ENCODE measurements around the gene PCBP3. TPM values are rescaled to one million over a fixed set of nuclear protein-coding genes. Genes with fewer than 3 reads are reported as not detected.
A peak's percentile ranks its signal among the peaks of the same experiment; 100 is the strongest.

PCBP3 gene
- total and polyA plus RNA-seq, 2 of the 13 experiments (the other 11 are each of a cell fraction or from before 2014, with no cell fraction given) = not detected

DNA sequence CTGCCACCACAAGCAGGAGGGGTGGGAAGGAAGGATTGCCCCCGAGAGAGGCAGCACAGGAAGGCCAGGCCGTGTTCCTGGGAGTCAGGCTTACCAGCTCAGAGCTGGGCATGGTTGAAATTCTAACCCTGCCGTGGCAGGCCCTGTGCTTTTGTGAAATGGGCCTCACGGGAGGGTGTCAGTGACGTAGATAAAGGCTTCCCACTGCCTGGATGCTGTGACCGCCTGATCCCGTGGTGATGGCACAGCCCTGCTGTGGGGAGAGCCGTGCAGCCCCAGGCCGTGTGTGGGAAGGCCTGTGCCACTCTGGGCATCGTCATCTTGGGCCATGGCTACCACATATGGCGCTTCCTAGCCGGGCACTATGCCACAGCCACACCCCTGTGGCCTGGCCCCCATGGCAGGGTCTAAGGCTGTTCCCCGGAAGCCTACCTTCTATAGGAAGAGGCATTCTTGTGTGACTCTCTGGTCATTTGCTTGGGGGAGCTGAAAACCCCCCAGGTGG lies 161.3 kb downstream of the PCBP3 start:
- Histone ChIP-seq H3K27ac (ENCODE audit: extremely low read length, insufficient read depth, low read length) (no peak overlapping the region), H3K27me3 (ENCODE audit: control insufficient read depth in 1 of 2, insufficient read depth in 2 of 2, low read length in 2 of 2) (peaks cover 0 to 3% of the 10 kb centered on the region in 2 experiments; a peak in 1 of 5 replicates), H3K36me3 (replicated peaks in 1 of 2; ENCODE audit: control insufficient read depth in 1 of 2, insufficient read depth in 2 of 2, low read length in 2 of 2) (no peaks in the 10 kb centered on the region), H3K79me2 (ENCODE audit: insufficient read depth, low read length) (no peaks in the 10 kb centered on the region), H3K4me2 (ENCODE audit: low read depth, low read length) (no peak overlapping the region), H2AFZ (ENCODE audit: low read length) (no peak overlapping the region), H3K9ac (ENCODE audit: insufficient read depth, low read depth, low read length) (no peak overlapping the region), H3K9me3 (ENCODE audit: low read length) (no peaks in the 10 kb centered on the region), H3K4me3 (replicated peaks in 1 of 3; ENCODE audit: insufficient read depth in 1 of 3, low read depth in 2 of 3, low read length in 3 of 3) (no peak overlapping the region), H3K4me1 (ENCODE audit: insufficient read depth, low read length) (peaks cover 13% of the 10 kb centered on the region), H4K20me1 (ENCODE audit: insufficient read depth, low read length) (no peaks in the 10 kb centered on the region)
- ChIA-PET CTCF (ENCODE audit: low intra/inter-chr PET ratio, low total read pairs) (no interaction called here), POLR2A (no interaction called here)
- BruUV-seq (replicated peaks) = no TSS peak
- WGBS (ENCODE audit: low lambda C conversion rate) = 18% methylated on average over 11 of the region's 13 CpGs
- in situ Hi-C loops (cut with HindIII; ENCODE audit: extremely low pct_ligation_motif_present, low pct_unique_long_range_greater_than_20kb) = no loop called here
- FAIRE-seq = no peak
- no peak for DNase-seq (ENCODE audit: low spot score)
- no peak for TF ChIP-seq FOXK2 (IDR thresholded peaks at IDR 0.05)
- peak; percentile 54 for TF ChIP-seq CREB1 (IDR thresholded peaks at IDR 0.05)
- TF ChIP-seq CREB1 (CRISPR knock-in tag; IDR thresholded peaks at IDR 0.05) = no peak
- intact Hi-C loops (cut with micrococcal nuclease; ENCODE audit: unreplicated experiment) = no loop called here
- no peak for ATAC-seq

DNA sequence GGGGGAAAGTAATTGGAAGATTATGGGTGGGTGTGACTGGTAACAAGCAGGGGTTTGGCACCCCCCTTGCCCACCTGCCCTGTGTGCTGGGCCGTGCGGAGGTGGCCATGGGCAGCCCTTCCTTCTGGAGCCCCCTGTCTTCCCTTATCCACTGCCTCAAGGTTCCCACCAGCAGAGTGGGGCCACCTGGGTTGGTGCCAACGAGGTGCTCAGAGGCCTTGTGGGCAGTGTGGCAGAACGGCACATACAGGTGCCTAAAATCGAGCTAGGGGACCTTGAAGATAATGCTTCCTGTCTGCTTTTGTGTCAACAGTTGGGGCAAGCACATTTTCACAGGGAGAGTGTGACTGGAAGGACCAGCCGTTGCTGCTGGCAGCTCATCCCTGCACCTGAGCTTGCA lies 161.8 kb downstream of the PCBP3 start:
- DNase-seq (ENCODE audit: low spot score) = no peak
- no peaks in the 10 kb centered on the region for H3K36me3 ChIP-seq (replicated peaks in 1 of 2; ENCODE audit: control insufficient read depth in 1 of 2, insufficient read depth in 2 of 2, low read length in 2 of 2)
- POLR2A ChIA-PET = no interaction called here
- intact Hi-C loops (cut with micrococcal nuclease; ENCODE audit: unreplicated experiment) (no loop called here), in situ Hi-C loops (cut with HindIII; ENCODE audit: extremely low pct_ligation_motif_present, low pct_unique_long_range_greater_than_20kb) (no loop called here)
- FAIRE-seq = no peak
- no peaks in the 10 kb centered on the region for H4K20me1 ChIP-seq (ENCODE audit: insufficient read depth, low read length)
- no peak overlapping the region for H3K4me3 ChIP-seq (replicated peaks in 1 of 3; ENCODE audit: insufficient read depth in 1 of 3, low read depth in 2 of 3, low read length in 3 of 3)
- no peaks in the 10 kb centered on the region for H3K9me3 ChIP-seq (ENCODE audit: low read length)
- CTCF ChIA-PET (ENCODE audit: low intra/inter-chr PET ratio, low total read pairs) = no interaction called here
- ATAC-seq = no peak
- peaks cover 0 to 3% of the 10 kb centered on the region in 2 experiments; a peak in 1 of 5 replicates for H3K27me3 ChIP-seq (ENCODE audit: control insufficient read depth in 1 of 2, insufficient read depth in 2 of 2, low read length in 2 of 2)
- WGBS (ENCODE audit: low lambda C conversion rate) = no CpG with 5 or more reads among the region's 6 CpGs
- H3K79me2 ChIP-seq (ENCODE audit: insufficient read depth, low read length) = no peaks in the 10 kb centered on the region
- BruUV-seq (replicated peaks) = no TSS peak
- no peak overlapping the region for H3K27ac ChIP-seq (ENCODE audit: extremely low read length, insufficient read depth, low read length)
- H2AFZ ChIP-seq (ENCODE audit: low read length) = no peak overlapping the region
- H3K4me2 ChIP-seq (ENCODE audit: low read depth, low read length) = no peak overlapping the region
- peaks cover 9% of the 10 kb centered on the region for H3K4me1 ChIP-seq (ENCODE audit: insufficient read depth, low read length)
- H3K9ac ChIP-seq (ENCODE audit: insufficient read depth, low read depth, low read length) = no peak overlapping the region
- TF ChIP-seq SNAI1 (CRISPR knock-in tag; IDR thresholded peaks at IDR 0.05; ENCODE audit: borderline replicate concordance) = no peak
- no peak for TF ChIP-seq REXO4 (CRISPR knock-in tag; IDR thresholded peaks at IDR 0.05; ENCODE audit: borderline replicate concordance)
- no peak for TF ChIP-seq KAT8 (CRISPR knock-in tag; IDR thresholded peaks at IDR 0.05)
- no peak for TF ChIP-seq PHF20 (CRISPR knock-in tag; IDR thresholded peaks at IDR 0.05)
- no peak for TF ChIP-seq NFKB2 (CRISPR knock-in tag; IDR thresholded peaks at IDR 0.05; ENCODE audit: borderline replicate concordance)
- TF ChIP-seq ZNF121 (CRISPR knock-in tag; IDR thresholded peaks at IDR 0.05) = no peak
- no peak for TF ChIP-seq RORA (CRISPR knock-in tag; IDR thresholded peaks at IDR 0.05)
- no peak for TF ChIP-seq ZKSCAN5 (CRISPR knock-in tag; IDR thresholded peaks at IDR 0.05)
- TF ChIP-seq, protein P1, sequence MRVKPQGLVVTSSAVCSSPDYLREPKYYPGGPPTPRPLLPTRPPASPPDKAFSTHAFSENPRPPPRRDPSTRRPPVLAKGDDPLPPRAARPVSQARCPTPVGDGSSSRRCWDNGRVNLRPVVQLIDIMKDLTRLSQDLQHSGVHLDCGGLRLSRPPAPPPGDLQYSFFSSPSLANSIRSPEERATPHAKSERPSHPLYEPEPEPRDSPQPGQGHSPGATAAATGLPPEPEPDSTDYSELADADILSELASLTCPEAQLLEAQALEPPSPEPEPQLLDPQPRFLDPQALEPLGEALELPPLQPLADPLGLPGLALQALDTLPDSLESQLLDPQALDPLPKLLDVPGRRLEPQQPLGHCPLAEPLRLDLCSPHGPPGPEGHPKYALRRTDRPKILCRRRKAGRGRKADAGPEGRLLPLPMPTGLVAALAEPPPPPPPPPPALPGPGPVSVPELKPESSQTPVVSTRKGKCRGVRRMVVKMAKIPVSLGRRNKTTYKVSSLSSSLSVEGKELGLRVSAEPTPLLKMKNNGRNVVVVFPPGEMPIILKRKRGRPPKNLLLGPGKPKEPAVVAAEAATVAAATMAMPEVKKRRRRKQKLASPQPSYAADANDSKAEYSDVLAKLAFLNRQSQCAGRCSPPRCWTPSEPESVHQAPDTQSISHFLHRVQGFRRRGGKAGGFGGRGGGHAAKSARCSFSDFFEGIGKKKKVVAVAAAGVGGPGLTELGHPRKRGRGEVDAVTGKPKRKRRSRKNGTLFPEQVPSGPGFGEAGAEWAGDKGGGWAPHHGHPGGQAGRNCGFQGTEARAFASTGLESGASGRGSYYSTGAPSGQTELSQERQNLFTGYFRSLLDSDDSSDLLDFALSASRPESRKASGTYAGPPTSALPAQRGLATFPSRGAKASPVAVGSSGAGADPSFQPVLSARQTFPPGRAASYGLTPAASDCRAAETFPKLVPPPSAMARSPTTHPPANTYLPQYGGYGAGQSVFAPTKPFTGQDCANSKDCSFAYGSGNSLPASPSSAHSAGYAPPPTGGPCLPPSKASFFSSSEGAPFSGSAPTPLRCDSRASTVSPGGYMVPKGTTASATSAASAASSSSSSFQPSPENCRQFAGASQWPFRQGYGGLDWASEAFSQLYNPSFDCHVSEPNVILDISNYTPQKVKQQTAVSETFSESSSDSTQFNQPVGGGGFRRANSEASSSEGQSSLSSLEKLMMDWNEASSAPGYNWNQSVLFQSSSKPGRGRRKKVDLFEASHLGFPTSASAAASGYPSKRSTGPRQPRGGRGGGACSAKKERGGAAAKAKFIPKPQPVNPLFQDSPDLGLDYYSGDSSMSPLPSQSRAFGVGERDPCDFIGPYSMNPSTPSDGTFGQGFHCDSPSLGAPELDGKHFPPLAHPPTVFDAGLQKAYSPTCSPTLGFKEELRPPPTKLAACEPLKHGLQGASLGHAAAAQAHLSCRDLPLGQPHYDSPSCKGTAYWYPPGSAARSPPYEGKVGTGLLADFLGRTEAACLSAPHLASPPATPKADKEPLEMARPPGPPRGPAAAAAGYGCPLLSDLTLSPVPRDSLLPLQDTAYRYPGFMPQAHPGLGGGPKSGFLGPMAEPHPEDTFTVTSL (CRISPR knock-in tag; IDR thresholded peaks at IDR 0.05; ENCODE audit: borderline replicate concordance) = no peak
- no peak for TF ChIP-seq ZNF510 (CRISPR knock-in tag; IDR thresholded peaks at IDR 0.05; ENCODE audit: low read depth)
- TF ChIP-seq ZNF562 (CRISPR knock-in tag; IDR thresholded peaks at IDR 0.05; ENCODE audit: borderline replicate concordance) = no peak
- TF ChIP-seq, protein P2, sequence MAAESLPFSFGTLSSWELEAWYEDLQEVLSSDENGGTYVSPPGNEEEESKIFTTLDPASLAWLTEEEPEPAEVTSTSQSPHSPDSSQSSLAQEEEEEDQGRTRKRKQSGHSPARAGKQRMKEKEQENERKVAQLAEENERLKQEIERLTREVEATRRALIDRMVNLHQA (CRISPR knock-in tag; IDR thresholded peaks at IDR 0.05) = no peak
- TF ChIP-seq DNMT1 (CRISPR knock-in tag; IDR thresholded peaks at IDR 0.05) = no peak

Measured in HepG2 (cell line).